NCI-H1417 (cell line): ENCODE results near the gene MED25.
A peak's percentile ranks its signal among the peaks of the same experiment; 100 is the strongest.

Experiments used
- DNase-seq, 3 experiments: peaks; one replicate each; lab custom pipeline; 2025; lab: John Stamatoyannopoulos, UW

MED25 gene

DNA sequence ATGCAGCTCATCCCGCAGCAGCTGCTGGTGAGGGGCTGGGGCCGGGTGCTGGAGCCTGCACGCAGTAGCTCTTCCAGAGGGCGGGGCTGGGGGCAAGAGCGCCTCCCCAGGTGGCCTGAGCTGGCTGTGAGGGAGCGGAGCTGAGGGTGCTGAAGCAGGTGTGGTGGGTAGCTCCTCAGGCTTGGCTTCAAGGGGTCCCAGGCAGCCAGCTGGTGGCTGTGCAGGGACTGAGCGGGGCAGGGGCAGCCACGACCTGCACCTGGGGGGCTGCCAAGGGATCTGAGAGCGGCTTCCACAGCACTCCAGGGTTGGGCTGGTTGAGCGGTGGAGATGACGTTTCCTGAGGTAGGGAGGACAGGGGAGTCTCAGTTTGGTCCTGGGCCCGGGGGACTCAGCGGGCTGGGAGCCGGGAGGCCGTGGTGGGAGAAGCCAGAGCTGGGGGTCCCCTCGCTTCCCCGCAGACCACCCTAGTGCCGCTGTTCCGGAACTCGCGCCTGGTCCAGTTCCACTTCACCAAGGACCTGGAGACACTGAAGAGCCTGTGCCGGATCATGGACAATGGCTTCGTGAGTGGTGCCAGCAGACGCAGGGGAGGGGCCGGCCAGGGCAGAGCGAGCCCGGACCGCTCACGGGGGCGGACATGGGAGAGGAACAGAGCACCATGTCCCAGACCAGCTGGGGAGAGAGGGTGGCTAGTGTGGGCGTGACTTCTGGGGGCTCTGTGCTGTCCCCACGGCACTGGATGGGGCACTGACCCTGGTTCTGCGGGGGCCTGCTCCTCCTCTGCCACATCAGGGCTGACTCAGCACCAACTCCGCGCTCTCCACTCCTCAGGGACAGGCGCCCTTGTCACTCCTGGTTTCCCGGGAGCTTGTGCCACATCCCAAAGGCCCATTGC is 40.2 kb downstream of the MED25 start:
- no peak for DNase-seq

DNA sequence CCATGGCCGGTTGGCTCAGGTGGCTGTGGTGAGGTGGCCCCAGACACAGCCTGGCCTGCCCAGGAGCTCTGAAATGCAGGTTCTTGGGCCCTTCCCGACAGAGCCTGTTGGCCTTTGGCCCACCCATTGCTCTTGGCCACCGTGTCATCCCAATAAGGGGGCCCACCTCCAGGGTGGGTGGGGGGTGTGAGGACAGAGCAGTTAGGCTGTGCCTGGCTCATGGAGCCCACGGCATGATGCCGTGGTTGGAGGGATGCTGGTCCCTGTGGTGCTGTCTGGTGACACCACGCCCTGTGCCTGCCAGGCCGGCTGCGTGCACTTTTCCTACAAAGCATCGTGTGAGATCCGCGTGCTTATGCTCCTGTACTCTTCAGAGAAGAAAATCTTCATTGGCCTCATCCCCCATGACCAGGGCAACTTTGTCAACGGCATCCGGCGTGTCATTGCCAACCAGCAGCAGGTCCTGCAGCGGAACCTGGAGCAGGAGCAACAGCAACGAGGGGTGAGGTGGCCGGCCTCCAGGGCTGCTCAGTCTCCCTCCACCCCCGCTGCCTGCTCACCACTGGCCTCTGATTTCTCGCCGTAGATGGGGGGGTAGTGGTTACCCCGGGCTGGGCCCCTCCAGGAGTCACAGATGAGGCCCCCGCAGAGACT is 41.7 kb downstream of the MED25 start:
- no peak for DNase-seq

DNA sequence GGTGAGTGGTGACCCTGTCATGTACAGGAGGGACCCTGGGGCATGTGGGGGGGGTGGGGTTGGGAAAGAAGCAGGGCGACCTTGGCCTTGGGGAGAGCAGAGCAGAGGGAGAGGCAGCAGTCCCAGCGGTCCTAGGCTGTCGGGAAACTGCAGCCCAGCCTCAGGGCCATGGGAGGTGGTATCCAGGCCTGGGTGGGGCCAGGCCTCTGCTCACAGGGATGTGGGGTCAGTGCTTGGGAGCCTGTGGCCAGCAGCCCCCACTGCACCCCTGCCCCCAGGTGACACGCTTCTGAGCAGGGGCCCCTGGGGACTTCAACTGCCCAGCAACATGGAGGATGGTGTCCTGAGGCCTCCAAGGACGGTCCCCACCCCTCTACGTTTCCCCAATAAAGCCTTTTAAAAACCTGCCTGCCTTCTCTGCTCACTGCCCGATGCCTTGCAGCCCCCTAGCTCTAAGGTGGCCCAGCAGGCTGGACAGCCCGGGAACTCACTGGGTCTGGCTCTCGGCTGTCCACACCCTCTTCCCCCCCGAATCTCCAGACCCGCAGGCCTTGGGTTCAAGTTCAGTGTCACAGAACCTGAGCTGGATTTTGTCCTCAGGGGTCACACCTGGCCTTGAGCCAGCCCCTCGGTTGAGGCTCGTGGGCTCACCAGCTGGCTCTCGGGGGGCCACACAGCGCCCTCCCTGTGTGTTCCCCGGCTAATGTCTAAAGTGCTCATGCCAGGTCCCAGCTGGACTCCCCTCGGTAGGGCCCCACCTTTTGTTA is 42.4 kb downstream of the MED25 start:
- DNase-seq, result no peak

DNA sequence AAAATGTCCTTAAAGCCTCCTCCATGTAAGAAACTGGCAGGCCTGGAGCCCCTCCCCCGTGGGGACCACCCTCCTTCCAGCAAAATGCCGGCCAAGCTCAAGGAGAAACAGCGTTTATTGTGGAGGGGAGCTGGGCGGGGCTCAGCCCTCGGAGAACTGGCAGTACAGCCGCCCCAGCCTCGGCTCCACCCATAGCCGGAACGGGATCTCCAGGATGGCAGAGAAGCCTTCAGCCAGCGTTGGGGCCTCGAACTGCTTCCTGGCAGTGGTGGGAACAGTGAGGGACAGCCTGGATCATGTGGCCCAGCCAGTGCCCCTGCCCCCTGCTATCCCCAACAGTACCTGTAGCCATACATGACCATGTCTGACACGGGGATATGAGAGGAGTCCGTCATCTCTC is 43.0 kb downstream of the MED25 start:
- peak in 2 of 3 experiments; percentile 31 to 49 for DNase-seq

DNA sequence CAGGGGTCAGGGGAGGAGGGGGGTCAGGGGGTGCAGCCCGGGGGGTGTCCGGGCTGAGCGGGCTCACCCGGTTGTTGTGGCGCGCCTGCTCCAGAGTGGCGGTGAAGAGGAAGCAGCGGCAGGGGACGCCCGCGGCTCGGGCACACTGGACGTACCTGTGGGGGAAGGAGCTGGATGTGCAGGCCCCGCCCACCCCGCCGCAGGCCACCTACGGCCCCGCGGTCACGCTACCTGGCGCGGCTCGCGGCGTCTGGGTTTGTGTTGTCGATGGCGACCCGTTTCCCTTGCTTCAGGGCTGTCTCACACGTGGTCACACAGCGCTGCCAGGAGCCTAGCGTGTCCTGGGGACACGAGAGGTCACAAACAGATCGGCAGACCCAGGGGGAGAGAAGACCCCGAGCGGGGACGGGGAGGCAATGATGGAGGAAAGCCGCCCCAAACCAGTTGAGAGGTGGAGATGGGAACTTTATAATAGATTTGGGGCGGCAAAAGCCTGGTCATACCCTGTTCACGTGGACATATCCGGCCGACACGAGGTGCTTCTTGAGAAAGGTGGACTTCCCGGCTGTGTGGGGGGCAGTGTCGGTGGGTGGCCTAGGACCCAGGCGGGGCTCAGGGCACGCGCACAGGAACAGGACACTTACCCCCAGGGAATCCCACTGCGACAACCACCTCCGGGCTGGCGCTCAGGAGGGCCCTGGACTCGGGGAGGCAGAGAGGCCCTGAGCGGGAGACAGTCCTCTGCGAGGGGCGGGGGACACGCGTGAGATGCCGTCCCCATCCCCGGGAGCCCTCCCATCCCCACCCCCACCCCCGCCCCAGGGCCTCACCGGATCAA is 43.7 kb downstream of the MED25 start:
- peak; percentile 34 to 75 (median 40) for DNase-seq

DNA sequence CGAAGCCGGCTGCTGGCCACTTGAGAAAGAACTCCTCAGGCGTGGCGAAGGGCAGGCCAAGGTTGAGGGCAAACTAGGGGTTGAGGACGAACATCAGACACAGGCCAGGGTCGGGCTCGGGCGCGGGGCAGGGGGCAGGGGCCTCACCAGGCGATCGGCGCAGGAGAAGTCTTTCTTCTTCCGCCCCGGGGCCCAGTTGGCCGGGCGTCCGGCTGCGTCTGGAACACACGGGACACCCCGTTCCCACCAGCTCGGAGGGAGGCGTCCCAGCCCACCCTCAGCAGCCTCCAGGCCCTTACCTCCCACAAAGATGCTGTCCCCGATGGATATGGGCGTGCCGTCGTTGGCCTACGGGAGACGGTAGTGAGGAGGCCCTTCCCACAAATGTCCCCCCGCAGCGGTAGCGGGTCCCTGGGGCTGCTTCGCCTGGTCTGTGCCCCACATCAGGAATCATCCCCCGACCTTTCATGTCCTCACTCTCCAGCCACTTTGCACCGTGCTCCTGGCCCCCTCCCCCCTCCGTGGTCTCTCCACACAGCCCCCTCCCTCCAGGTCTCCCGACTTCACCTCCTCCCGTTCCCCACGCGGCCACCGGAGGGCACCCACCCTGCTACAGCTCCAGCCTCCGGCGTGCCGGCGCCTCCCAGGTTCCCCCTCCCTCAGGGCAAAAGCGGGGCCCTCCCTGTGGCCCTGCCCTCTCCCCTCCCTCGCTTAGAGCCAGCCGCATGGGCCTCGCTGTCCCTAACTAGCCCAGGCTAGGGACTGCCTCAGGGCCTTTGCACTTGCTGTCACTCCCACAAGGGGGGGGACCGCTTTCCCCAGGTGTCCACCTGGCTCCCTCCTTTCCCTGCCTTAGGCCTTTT is 44.5 kb downstream of the MED25 start:
- peak in 1 of 3 experiments; percentile 23 for DNase-seq

DNA sequence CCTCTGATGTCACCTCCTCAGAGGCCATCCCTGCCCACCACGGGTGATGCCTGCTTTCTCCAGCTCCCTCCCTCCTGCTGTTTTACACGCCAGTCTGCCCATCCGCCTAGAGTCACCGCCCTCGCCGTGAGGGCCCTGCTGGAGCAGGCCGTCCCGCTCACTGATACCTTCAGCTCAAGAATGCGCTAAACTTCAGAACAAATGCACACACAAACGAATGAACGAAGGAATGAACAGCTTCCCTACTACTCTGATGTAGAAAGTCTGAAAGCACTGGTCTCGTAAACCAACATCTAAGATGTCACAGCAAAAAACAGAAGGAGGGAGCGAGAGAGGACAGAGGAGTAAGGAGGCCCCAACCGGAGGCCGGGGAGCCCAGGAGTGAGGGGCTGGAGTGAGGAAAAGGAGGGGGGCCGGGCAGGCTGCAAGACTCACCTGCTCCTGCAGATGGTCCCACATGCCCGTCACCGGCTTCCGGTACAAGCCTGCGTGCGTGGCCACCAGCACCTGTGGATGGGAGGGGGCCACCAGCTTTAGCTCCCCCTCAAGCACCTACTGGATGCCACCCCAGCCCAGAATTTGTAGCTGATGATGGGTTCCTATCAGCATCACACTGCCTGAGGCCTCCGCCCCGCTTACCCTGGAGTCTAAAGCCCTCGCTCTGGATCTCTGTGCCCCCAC is 45.3 kb downstream of the MED25 start:
- no peak for DNase-seq

DNA sequence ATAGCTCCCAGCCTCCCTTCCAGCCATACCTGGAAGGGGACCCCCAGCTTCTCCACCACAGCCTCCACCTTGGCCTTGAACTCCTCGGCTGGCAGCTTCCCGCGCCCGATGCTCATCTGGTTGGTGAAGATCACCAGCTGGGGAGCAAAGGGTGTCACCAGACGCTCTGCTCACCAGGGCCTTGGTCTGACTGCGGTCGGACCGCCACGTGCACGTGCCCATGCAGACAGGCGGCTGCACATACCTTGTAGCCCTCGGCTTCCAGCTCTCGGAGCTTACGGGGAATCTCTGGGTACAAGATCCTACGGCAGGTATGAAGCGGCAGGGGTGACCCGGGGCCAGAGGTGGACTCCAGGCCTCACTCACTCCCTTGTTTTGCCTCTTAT is 45.8 kb downstream of the MED25 start:
- DNase-seq, result no peak

DNA sequence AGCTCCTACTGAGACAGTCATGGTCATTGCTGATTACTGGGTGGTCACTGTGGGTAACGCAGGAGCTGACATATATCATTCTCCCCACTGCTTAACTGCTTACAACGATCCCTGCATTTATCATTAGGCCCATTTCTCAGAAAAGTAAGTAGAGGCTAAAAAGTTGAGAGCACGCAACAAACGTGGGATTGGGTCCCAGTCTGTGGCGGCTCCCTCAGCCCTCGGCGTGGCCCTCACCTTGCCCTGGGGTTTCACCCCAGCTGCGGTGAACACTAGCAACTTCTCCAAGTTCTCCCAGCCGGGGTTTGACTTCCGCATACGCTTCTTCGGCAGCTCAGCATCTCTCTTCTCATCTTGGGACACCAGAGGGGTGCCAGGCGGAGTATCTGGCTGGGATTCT is 46.8 kb downstream of the MED25 start:
- DNase-seq, result no peak

DNA sequence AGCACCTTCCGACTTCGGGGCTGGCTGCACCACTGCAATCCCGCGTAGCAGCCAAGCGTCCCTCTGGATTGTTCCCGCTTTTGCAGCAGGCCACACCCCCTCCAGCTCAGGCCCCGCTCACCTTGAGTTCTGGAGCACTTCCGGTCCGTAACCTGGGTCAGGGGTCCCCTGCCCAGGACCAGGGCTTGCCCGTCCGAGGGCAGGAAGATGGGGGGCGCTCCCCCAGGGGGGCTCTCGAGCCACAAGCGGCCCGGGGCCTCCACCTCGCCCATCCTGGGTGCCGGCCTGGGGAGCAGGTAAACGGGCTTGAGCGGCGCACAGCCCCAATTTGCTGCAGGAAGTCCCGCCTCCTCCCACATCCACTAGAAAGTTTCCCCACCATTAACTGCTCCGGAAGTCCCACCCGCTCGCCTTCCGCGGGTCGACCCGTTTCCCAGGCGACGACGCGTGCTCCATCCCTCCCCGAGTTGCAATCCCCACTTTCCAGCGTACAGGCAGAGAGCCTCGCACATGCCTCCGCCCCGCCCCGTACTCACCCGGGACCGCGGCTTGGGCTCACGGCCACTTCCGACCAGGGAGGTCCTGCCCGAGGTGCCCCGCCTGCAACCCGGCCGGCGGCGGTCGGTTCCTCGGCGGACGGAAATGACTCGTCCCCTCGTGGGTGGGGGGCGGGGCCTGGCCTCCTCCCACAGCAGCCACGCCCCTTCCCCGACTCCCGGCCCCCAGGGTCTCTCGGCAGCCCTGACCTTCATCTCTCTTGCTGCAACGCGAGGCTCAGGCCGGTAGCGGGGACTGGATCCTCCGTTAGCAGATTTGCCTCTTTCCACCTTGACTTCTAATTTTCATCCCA is 49.1 kb downstream of the MED25 start, which contains the start of gene PNKP:
TSS of gene PNKP (minus strand) at position 644 of the 850 bp plus-strand sequence. CDS start at position 272, 372 bp downstream.
- DNase-seq, result peak; percentile 93 to 97 (median 96)

DNA sequence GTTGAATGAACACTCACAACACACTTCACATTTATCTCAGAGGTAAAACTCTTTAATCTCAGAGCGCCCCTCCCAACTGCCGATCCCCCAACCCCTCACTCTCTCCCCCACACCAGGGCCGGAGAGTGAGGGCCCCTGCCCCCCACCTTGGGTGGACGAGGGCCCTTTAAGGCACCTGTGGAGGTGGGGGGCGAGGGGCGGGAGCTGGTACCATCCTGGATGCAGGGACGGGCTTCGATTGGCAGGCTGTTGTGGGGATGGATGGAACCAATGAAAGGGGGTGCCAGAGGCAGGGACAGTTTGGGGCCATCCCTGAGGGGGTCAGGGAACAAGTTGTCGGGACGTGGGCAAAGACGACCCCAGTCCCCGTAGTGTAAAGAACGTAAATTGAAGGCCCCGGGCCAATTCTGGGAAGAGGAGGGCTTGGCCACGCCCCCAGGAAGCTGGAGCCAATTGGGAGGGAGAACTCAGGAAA is 51.0 kb downstream of the MED25 start:
- no peak for DNase-seq

DNA sequence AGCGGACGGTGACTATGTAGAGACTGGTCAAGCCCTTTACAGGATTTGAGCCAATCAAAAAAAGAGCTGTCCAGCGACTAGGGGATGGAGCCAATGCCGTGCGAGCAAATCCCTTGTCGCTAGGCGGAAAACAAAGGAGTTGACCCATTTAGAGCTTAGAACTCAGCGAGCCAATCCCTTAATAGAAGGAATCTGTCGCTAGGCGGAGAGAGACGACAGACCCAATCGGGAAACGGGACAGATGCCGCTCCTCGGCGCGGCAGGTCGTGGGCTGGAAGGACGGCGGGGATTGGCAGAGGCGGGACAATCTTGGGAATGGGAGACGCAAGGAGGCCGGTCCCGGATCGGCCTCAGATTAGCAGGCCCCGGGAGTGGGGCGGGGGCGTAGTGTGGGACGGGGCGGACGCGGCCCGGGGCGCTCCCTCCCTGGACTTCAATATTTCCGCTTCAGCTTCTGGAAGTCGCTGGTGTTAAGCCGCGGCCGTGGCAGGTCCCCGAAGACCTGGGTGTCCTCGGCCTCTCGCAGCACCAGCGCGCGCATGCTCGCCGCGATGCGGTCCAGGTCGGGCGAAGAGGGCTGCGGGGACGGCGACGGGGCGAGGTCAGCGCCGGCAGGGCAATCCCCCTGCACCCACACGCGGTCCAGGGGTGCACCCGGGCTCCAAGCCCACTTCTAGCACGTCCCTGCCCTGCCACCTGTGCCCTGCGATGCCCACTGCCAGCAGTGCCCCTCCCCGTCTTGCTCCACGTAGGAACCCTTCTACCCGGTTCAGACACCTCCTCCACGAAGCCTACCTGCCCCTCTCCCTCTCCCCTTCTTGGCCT is 51.6 kb downstream of the MED25 start:
- peak; percentile 96 to 100 (median 99) for DNase-seq

DNA sequence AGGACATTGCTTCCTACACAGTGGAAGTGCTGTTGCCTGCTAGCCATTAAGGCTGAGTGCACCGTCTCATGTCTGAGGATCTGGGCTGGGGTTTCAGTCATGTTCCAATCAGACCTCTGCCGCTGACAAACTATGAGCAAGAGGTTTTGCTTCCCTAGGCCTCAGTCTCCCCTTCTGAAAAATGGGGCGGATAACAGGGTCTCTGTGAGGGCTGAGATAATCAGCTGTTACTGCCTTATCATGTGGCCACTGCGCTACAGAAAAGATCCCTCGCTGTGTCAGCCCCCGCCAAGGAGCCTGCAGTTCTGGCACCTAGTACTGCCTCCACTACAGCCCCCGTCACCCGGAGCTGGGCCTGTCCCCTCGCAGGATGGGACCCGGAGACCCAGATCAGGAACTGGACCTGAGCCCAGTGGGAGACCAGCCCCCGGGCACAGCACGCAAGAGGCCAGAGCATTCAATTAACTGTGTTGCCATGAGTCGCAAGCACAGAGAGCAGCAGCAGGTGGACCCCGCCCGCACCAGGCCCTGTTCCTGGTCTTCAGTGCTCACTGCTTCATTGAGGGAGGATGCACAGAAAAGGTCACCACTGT is 52.3 kb downstream of the MED25 start:
- no peak for DNase-seq

DNA sequence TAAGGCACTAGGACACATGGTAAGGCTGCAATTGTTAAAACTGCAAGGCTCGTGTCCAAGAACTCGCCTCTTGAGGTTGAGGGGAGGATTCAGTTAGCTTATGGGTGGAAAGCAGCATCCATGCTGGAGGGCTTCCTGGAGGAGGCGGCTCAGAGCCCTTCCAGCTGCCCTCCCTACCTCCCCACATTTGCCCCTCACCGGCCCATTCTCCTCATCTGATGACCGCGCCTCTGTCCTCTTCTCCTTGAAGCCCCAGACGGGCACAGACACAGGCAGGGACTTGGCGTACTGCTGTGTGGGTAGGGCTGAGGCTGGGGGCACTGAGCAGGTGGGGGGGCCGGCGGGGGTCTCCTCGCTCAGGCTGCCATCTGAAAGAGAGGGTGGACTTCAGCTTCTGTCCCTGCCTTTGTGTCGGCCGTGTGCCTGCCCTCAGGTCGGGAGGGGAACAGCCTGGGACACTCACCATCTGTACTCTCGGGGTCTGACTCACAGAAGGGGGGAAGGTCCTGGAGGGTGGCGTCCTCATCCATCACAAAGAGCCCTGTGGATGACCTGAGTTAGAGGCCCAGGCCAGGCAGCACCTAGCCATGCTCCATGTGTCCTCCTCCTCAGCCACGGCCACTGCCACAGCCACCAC is 53.4 kb downstream of the MED25 start:
- no peak for DNase-seq

DNA sequence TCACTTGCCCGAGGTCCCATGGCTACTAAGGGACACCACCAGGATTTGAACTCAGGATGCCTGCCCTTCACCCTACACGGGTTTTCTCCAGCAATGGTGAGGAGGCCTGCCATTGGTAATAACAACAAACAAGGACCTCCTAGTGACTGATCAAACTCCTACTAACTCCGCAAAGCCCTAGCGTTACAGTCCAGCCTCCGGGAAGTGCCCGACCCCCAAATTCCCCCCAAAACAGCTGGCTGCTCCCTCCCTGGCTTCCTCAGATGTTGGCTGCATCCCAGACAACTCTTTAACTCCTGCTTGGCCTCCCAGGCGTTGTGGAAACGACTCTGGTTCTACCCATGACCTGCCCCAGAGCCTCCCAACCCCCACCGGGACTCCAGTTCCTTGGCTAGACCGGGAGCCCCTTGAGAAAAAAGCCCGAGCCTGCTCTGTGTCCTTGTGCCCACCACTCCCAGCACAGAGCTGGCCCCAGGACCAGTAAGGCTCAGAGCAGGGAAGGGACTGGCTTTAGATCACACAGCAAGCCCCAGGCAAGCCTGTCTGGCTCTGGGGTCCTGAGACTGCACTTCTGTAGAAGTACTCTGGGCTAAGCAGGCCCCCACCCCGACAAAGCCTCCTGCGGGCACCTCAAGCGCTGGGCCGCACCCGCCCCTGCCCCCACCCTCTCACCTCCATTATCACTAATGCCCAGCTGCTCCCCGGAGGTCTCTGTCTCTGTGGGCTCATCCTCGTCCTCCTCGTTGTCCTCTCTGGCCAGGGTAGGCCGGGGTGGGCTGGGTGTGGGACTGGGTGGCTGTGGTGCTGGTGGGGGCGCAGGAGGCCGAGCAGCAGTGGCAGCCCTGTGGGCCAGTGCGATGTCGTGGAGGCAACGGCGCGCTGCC is 54.4 kb downstream of the MED25 start:
- DNase-seq, result no peak

DNA sequence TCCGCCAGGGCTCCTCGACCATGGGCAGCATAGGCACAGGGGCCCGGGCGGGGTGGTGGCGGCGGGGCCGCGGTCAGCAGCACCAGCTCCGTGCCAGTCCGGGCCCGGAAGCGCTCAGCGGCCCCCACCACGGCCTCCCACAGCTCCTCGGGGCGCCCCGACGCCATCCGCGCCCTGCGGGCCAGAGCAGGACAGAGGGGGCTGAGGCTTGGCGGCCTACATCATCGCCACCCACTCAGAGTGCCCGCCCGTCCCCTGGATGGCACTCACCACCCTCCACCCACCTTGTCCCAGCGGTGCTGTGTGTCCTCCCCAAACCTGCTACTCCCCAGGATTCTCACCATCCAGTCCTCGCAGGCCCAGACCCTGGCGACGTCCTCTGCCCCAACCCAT is 55.0 kb downstream of the MED25 start:
- no peak for DNase-seq
